K562 (cell line): ENCODE data around the gene STX11. TPM values are rescaled to one million over a fixed set of nuclear protein-coding genes. Genes with fewer than 3 reads are reported as not detected.

Experiments
- ATAC-seq: fragments of 200-7000 bp; cut with Tn5 transposase; 3 replicates; pipeline ENCODE4 v1.9.1; 2020; ENCODE audit warnings: moderate library complexity
- BruUV-seq: library from RNA; stranded (reverse); fragments of 400-500 nt; replicated peaks from 2 replicates; lab custom pipeline; 2021; lab: Mats Ljungman, UMichigan
- CTCF ChIA-PET: fragments of 300-600 bp; formaldehyde crosslinking; extraction: SDS; loops from one replicate; lab custom pipeline; 2021; ENCODE audit warnings: low intra/inter-chr PET ratio; lab: Yijun Ruan, JAX
- POLR2A ChIA-PET: fragments of 300-600, 350-650 bp; sonication (Branson Sonifier 250); formaldehyde crosslinking; extraction: SDS; loops from one replicate; lab custom pipeline; 2021; ENCODE audit warnings: antibody characterized with exemption, inconsistent platforms; lab: Yijun Ruan, JAX
- DNase-seq, 4 experiments: peaks; one replicate each; pipeline versions ENCODE4 v3.0.0 to v3.0.0-alpha.2; 2011 to 2018; ENCODE audit warnings: low spot score in 3 of 4, mixed read lengths in 3 of 4; ENCODE audit errors: extremely low read depth in 1 of 4
- FAIRE-seq: peaks from 2 replicates; lab custom pipeline; 2011; peaks lifted over from hg19 to GRCh38; lab: Jason Lieb, UNC
- H2AFZ ChIP-seq: 2 replicates; pipeline ENCODE4 v1.6.0; 2011; ENCODE audit warnings: low read depth, low read length, control low read depth, inconsistent platforms
- H3K27ac ChIP-seq: fragments of 200-600 bp; 3 replicates; pipeline ENCODE4 v1.8.0; 2011; ENCODE audit warnings: low read depth, mild to moderate bottlenecking, control low read depth, inconsistent platforms, low read length, moderate library complexity, mixed read lengths; ENCODE audit errors: extremely low read depth
- H3K27me3 ChIP-seq, 2 experiments: fragments of 300-600 bp in 1 of 2; 2 replicates in 1 of 2; 3 replicates in 1 of 2; pipeline versions ENCODE4 v1.6.0 to v1.8.0; 2011; ENCODE audit warnings: inconsistent platforms in 2 of 2, low read length in 2 of 2, mild to moderate bottlenecking in 1 of 2, mixed read lengths in 1 of 2, moderate library complexity in 1 of 2; ENCODE audit not compliant: control insufficient read depth in 2 of 2, insufficient read depth in 2 of 2
- H3K36me3 ChIP-seq: fragments of 300-600 bp; 3 replicates; pipeline ENCODE4 v1.8.0; 2011; ENCODE audit warnings: mild to moderate bottlenecking, low read length, inconsistent platforms; ENCODE audit not compliant: control insufficient read depth, insufficient read depth
- H3K4me1 ChIP-seq, 2 experiments: fragments of 200-600 bp in 1 of 2; replicated peaks in 1 of 2; 2 replicates in 1 of 2; 3 replicates in 1 of 2; pipeline versions ENCODE4 v1.5.1 to v1.8.0; 2011; ENCODE audit warnings: inconsistent platforms in 2 of 2, low read length in 2 of 2, mild to moderate bottlenecking in 1 of 2, mixed read lengths in 1 of 2, moderate library complexity in 1 of 2; ENCODE audit not compliant: control insufficient read depth in 2 of 2, insufficient read depth in 2 of 2
- H3K4me2 ChIP-seq: 2 replicates; pipeline ENCODE4 v1.6.1; 2011; ENCODE audit warnings: low read length, control low read depth, inconsistent platforms, mixed read lengths; ENCODE audit not compliant: insufficient read depth
- H3K4me3 ChIP-seq: fragments of 200-600 bp; sonication (generic), shearing (Covaris generic); 2 replicates; pipeline ENCODE4 v1.5.1; 2016; ENCODE audit warnings: control low read depth, inconsistent platforms
- H3K79me2 ChIP-seq: fragments of 200-600 bp; 3 replicates; pipeline ENCODE4 v1.8.0; 2011; ENCODE audit warnings: low read length, inconsistent platforms; ENCODE audit not compliant: control insufficient read depth, insufficient read depth
- H3K9ac ChIP-seq, 2 experiments: 2 replicates each; pipeline versions ENCODE4 v1.6.0 to v1.6.1; 2011; ENCODE audit warnings: low read depth in 2 of 2, low read length in 2 of 2, control low read depth in 1 of 2, inconsistent platforms in 1 of 2, mild to moderate bottlenecking in 1 of 2, mixed read lengths in 1 of 2; ENCODE audit not compliant: insufficient read depth in 1 of 2
- H3K9me1 ChIP-seq: one replicate; pipeline ENCODE4 v1.6.0; 2011; ENCODE audit warnings: inconsistent platforms, mild to moderate bottlenecking, low read length, moderate library complexity; ENCODE audit not compliant: control insufficient read depth, insufficient read depth
- H3K9me3 ChIP-seq: replicated peaks from 2 replicates; pipeline ENCODE4 v1.5.1; 2011; ENCODE audit warnings: low read depth, low read length, inconsistent platforms; ENCODE audit not compliant: control insufficient read depth, insufficient read depth
- H4K20me1 ChIP-seq: replicated peaks from 2 replicates; pipeline ENCODE4 v1.6.1; 2011; ENCODE audit warnings: low read length, inconsistent platforms, mixed read lengths; ENCODE audit not compliant: control insufficient read depth, insufficient read depth
- EHMT2 ChIP-seq: fragments of 450-650 bp; IDR thresholded peaks from 2 replicates; pipeline ENCODE4 v1.6.1; 2018; ENCODE audit warnings: antibody characterized with exemption
- GATAD2B ChIP-seq: fragments of 450-650 bp; IDR thresholded peaks from 2 replicates; pipeline ENCODE4 v1.6.1; 2017; ENCODE audit warnings: mild to moderate bottlenecking, borderline replicate concordance
- GTF2B ChIP-seq: IDR thresholded peaks from 2 replicates; pipeline ENCODE4 v1.6.1; 2011; ENCODE audit not compliant: insufficient read length; ENCODE audit errors: extremely low read depth
- NFIC ChIP-seq: fragments of 450-650 bp; IDR thresholded peaks from 2 replicates; pipeline ENCODE4 v1.6.1; 2017; ENCODE audit warnings: mild to moderate bottlenecking, inconsistent platforms
- XRCC5 ChIP-seq: fragments of 200-400 bp; formaldehyde crosslinking; IDR thresholded peaks from 2 replicates; pipeline ENCODE4 v1.6.1; 2017; ENCODE audit warnings: low read depth, mild to moderate bottlenecking, low read length
- ZEB2 ChIP-seq: fragments of 450-650 bp; IDR thresholded peaks from 2 replicates; pipeline ENCODE4 v1.6.1; 2016
- ZNF253 ChIP-seq: fragments of 250-450 bp; sonication (Bioruptor Pico); conservative IDR thresholded peaks from 2 replicates; pipeline ENCODE4 v1.6.1; 2021; ENCODE audit warnings: mild to moderate bottlenecking
- ZNF436 ChIP-seq: fragments of 250-450, 450-650 bp; sonication (Bioruptor Pico); formaldehyde crosslinking; IDR thresholded peaks from 2 replicates; pipeline ENCODE4 v1.7.0; 2020; ENCODE audit warnings: mild to moderate bottlenecking
- WGBS: fragments of 100-300 bp; shearing (Covaris generic); methylation state at CpG from one replicate; pipeline ENCODE4 v1.1.6; 2016; ENCODE audit warnings: low coverage, mixed read lengths; ENCODE audit not compliant: insufficient coverage; ENCODE audit errors: missing lambda C conversion rate; 5-methylcytosine and 5-hydroxymethylcytosine counted together
- in situ Hi-C: fragments of 300-500 bp; cut with MboI; formaldehyde crosslinking; loops from 4 replicates; pipeline ENCODE4 v1.15.0; 2018; ENCODE audit warnings: inconsistent platforms, mixed read lengths
- intact Hi-C: fragments of 100-400 bp; cut with micrococcal nuclease; formaldehyde crosslinking; loops from 2 replicates; pipeline ENCODE4 v1.14.2; 2022
- polyA plus RNA-seq, 8 experiments: library from polyadenylated mRNA; depleted of rRNA in 4 of 8; stranded (reverse) in 5 of 8; unstranded in 3 of 8; fragments of >200 nt; fragmentation: Nextera tagmentation in 2 of 8; fragmentation: Illumina TruSeq in 1 of 8; extraction: Ambion mirVana in 2 of 8; extraction: Trizol in 1 of 8; gene quantifications; 2 replicates each; pipeline versions ENCODE4 v1.2.1 to v1.2.3, GENCODE V29; 2011 to 2014; ENCODE audit warnings: inconsistent platforms in 1 of 8, missing spikeins in 1 of 8
- total RNA-seq, 7 experiments: library from RNA; depleted of rRNA in 6 of 7; stranded (reverse); fragments of >200 nt in 6 of 7; fragmentation: Illumina TruSeq in 2 of 7; extraction: Trizol in 2 of 7; gene quantifications; 2 replicates each; pipeline versions ENCODE4 v1.2.1 to v1.2.3, GENCODE V29; 2011 to 2021; ENCODE audit warnings: low replicate concordance in 1 of 7

The STX11 gene
- total and polyA plus RNA-seq, 9 of the 15 experiments (the other 6 are each of a cell fraction or from before 2014, with no cell fraction given) = 0.06 to 0.73 (median 0.40) TPM

- H3K4me3 ChIP-seq = no peak overlapping the region
- H3K36me3 ChIP-seq = no peaks in the 10 kb centered on the region
- no peak for TF ChIP-seq ZNF253 (CRISPR knock-in tag)
- TF ChIP-seq ZEB2 = no peak
- no peak for TF ChIP-seq GATAD2B
- TF ChIP-seq ZNF436 (CRISPR knock-in tag) = no peak
- TF ChIP-seq EHMT2 = no peak
- no peak for TF ChIP-seq XRCC5
- TF ChIP-seq NFIC = no peak
- no peak for TF ChIP-seq GTF2B
- no peaks in the 10 kb centered on the region for H3K9me3 ChIP-seq
- no peak overlapping the region for H3K4me2 ChIP-seq
- no peaks in the 10 kb centered on the region for H4K20me1 ChIP-seq
- FAIRE-seq (no peak), DNase-seq (no peak), ATAC-seq (no peak)
- intact Hi-C loops = loop anchor here (1.0 to 5.0 kb wide), 2 partner anchors 16 to 63 kb away; no protein-coding TSS in a partner anchor
- peaks cover 7 to 16% of the 10 kb centered on the region in 2 experiments; a peak in 4 of 5 replicates for H3K4me1 ChIP-seq
- H3K79me2 ChIP-seq = no peaks in the 10 kb centered on the region
- H3K9me1 ChIP-seq = no peaks in the 10 kb centered on the region
- no peak overlapping the region for H2AFZ ChIP-seq
- 21% methylated on average over 2 of the region's 2 CpGs for WGBS
- no peak overlapping the region for H3K27ac ChIP-seq
- POLR2A ChIA-PET = no interaction called here
- CTCF ChIA-PET = no interaction called here
- in situ Hi-C loops = no loop called here
- no peak overlapping the region for H3K9ac ChIP-seq
- BruUV-seq = no TSS peak
- peaks cover 12 to 25% of the 10 kb centered on the region in 2 experiments for H3K27me3 ChIP-seq
These were observed 3.7 kb downstream of the STX11 start for GRCh38 chr6:144153971-144154370.
